GM21825 (cell line): ENCODE measurements around the gene GAPT.
"Not testable (repeated sequence)": the region's sequence is repeated elsewhere in the genome, so short reads cannot be mapped to it uniquely, and the experiment has no call there.

Source experiments
- ATAC-seq: cut with Tn5 transposase; IDR thresholded peaks from one replicate; pipeline ENCODE4 v1.9.1; 2021; ENCODE audit warnings: mild to moderate bottlenecking, moderate library complexity; ENCODE audit not compliant: unreplicated experiment

The GAPT gene

GRCh38 chr5:58503390-58504046, 12.3 kb downstream of the GAPT start:
- no peak for ATAC-seq

GRCh38 chr5:58504766-58505165, 13.5 kb downstream of the GAPT start:
- no peak for ATAC-seq

- ATAC-seq, result no peak
These were observed 14.3 kb downstream of the GAPT start for GRCh38 chr5:58505502-58505901.

- ATAC-seq, result peak; percentile 78
These were observed 14.9 kb downstream of the GAPT start for GRCh38 chr5:58505971-58506640.

GRCh38 chr5:58507715-58508114, 16.5 kb downstream of the GAPT start:
- no peak for ATAC-seq

- no peak for ATAC-seq
These were observed 26.0 kb downstream of the GAPT start for GRCh38 chr5:58517198-58517597.

GRCh38 chr5:58523956-58524355, 32.7 kb downstream of the GAPT start:
- no peak for ATAC-seq

- no peak for ATAC-seq
These were observed 33.3 kb downstream of the GAPT start for GRCh38 chr5:58524571-58524970.

GRCh38 chr5:58530942-58531490, 39.8 kb downstream of the GAPT start:
- ATAC-seq, result no peak

- not testable (repeated sequence) for ATAC-seq
These were observed 50.7 kb downstream of the GAPT start for GRCh38 chr5:58541935-58542334.

- ATAC-seq, result no peak
These were observed 51.5 kb downstream of the GAPT start for GRCh38 chr5:58542709-58543108.

- ATAC-seq, result no peak
These were observed 52.5 kb downstream of the GAPT start for GRCh38 chr5:58543723-58544122.

- no peak for ATAC-seq
These were observed 53.0 kb downstream of the GAPT start for GRCh38 chr5:58544195-58544594.

GRCh38 chr5:58544926-58545325, 53.7 kb downstream of the GAPT start:
- no peak for ATAC-seq

GRCh38 chr5:58545912-58546311, 54.7 kb downstream of the GAPT start:
- ATAC-seq, result peak; percentile 97
